Measurements from ENCODE around the gene ITGAE.

- TF ChIP-seq, protein P1, sequence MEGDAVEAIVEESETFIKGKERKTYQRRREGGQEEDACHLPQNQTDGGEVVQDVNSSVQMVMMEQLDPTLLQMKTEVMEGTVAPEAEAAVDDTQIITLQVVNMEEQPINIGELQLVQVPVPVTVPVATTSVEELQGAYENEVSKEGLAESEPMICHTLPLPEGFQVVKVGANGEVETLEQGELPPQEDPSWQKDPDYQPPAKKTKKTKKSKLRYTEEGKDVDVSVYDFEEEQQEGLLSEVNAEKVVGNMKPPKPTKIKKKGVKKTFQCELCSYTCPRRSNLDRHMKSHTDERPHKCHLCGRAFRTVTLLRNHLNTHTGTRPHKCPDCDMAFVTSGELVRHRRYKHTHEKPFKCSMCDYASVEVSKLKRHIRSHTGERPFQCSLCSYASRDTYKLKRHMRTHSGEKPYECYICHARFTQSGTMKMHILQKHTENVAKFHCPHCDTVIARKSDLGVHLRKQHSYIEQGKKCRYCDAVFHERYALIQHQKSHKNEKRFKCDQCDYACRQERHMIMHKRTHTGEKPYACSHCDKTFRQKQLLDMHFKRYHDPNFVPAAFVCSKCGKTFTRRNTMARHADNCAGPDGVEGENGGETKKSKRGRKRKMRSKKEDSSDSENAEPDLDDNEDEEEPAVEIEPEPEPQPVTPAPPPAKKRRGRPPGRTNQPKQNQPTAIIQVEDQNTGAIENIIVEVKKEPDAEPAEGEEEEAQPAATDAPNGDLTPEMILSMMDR (IDR thresholded peaks at IDR 0.05) = no peak
- TF ChIP-seq POLR2A (IDR thresholded peaks at IDR 0.05) = no peak
- TF ChIP-seq POLR2AphosphoS5 (IDR thresholded peaks at IDR 0.05) = no peak
Measured at GRCh38 chr17:3808701-3809100, 7.7 kb upstream of the ITGAE start.

All from prostate gland (tissue), 2 donors.